HG03045 (cell line): ENCODE measurements around the gene LAMB4.
A peak's percentile ranks its signal among the peaks of the same experiment; 100 is the strongest.

Experiments
- ATAC-seq: cut with Tn5 transposase; IDR thresholded peaks from one replicate; pipeline ENCODE4 v1.9.1; 2021; ENCODE audit warnings: mild to moderate bottlenecking, moderate library complexity; ENCODE audit not compliant: unreplicated experiment

Gene LAMB4

DNA sequence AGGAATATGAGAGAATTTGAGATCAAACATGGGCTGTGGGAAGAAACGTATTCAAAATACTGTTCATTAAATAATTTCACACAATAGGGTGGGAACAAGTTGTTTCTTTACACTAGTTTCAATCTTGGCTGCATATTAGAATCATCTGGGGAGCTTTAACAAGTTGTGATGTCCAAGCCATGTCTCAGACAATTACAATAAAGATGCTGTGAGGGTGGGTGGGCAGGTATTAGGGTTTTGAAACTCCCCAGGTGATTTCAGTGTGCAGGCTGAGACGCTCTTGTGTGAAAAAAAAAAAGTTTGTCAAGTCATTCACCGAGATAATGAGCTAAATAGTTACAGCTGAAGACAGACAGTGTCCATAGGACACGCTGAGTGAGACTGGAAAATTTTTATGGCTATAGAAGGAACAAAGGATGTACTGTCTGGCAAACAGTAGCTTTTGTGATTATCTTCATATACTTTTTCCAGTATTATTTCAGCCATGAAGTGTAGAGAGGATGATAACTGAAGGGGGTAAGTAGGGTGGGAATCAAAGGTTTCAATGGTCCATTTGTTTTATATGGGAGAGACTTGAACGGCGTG lies 12.6 kb upstream of the LAMB4 start:
- no peak for ATAC-seq

DNA sequence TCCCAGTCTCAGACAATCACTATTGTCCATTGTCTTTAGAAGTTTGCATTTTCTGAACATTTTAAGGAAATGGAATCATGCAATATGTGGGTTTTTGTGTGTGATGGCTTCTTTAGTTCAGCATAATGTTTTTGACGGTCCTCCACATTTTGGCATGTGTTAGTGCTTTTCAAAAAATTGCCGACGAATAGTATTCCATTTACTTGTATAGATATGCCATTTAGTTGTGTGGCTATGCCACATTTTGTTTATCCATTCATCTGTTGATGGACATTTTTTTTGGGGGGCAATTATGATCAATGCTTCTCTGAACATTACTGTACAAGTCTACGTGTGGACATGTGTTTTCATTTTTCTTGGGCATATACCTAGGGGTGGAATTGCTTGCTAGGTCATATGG lies 12.0 kb upstream of the LAMB4 start:
- ATAC-seq, result no peak

DNA sequence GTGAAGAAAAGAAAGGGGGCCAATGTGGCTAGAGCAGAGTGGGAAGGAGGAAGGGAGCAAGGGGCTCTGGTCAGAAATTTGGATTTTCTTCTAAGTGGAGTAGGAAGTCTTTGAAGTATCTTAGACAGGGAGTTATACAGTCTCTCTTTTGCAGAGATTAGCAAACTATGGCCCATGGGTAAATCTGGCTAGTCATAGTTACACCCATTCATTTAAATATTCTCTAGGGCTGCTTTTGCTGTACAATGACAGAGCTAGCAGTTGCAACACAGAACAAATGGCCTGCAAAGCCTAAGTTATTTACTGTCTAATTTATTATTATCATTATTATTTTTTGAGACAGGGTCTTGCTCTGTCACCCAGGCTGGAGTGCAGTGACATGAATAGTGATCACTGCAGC lies 10.5 kb upstream of the LAMB4 start:
- no peak for ATAC-seq

DNA sequence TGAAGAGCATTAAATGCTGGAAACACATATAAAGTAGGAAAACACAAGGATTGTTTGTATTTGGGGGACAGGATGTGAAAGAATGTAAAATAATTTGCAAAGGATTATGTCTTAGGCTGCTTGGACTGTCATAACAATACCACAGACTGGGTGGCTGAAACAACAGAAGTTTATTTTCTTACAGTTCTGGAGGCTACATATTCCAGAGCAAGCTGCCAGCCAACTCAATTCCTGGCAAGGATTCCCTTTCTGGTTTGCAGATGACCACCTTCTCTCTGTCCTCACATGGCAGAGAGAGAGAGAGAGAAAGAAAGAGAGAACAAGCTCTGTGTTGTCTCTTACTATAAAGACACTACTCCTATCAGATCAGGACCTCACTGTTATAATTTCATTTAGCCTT lies 8.8 kb upstream of the LAMB4 start:
- ATAC-seq, result no peak

DNA sequence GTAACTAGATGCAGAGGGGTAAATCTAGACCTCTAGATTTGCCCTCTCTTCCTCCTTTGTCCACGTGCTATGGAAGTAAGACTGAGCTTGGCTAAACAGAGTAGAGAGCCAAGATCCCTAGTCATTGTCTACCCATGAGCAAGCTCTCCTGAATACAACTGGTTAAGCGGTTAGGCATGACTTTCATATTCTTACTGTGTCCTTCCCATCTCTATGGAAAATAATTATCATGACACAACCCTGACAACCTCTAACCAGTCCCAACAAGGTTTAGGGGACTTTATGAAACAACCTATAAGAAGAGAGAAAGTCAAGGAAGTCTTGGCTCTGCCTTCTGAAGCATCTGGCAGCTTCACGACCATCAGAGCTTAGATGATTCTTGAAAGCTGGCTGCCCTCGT lies 7.8 kb upstream of the LAMB4 start:
- no peak for ATAC-seq

DNA sequence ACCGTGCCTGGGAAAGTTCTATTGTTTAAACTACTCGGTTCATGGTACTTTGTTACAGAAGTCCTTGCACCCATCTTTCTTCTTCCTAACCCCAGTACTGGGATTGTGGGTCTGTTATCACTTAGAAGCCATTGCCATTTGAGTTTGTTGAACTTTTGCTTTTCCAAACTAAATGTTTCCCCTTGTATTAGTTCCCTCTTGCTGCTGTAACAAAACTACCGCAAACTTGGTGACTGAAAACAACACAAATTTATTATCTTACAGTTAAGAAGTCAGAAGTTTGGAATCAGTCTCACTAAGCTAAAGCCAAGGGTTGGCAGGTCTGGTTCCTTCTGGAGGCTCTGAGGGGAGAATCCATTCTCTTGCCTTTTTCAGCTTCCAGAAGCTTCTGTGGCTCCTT lies 6.9 kb upstream of the LAMB4 start:
- no peak for ATAC-seq

DNA sequence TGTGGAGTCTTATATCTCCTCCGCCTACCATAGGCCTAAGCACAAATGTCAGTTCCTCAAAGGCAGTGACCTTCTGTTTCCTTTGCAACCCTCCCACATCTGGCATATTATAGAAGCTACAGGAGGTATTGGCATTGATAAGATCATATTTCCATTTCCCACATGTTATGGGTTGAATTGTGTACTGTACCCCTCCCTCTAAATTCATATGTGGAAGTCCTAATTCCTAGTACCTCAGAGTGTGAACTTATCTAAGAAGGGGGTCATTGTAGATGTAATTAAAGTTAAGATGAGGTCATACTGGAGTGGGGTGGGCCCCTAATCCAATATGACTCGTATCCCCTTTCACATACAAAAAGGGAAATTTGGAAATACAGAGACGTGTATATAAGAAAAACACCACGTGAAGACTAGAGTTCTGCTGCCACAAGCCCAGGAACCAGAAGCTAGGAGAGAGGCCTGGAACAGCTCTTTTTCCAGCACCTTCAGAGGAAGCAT lies 6.1 kb upstream of the LAMB4 start:
- ATAC-seq, result peak; percentile 20

DNA sequence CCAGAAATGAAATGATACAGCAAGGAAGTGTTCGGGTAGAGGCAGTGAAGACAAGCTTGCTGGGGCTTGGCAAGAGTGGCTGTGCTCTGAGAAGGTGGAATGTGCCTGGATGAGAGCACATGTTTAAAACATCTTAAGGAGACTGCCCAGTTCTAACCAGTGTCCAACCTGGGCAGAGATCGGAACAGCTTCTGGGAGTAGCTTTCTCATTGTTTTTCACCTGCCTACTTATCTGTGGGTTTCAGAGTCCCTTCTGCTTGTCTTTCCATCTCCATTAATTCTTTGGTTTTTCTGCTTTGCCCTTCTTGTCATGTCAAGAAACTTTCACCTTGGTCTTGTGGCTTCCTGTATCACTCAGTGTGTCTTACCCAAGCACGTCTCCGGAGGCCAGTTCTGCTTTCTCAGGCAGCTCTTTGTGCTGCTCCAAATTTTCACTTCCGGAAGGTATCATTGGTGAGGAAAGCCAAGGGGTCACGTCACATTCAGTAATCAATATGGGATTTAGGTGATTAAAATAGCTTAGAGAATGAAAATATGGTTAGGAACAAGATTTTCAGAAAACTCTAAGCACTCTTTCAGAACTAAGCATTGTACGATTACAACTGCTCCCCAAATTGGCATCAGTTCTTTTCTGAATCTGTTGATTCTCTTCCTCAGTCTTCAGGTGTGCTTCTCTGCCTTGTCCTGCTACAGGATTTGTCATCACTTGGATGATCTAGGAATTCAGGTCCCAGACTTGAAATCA lies 5.5 kb upstream of the LAMB4 start:
- peak; percentile 95 for ATAC-seq

DNA sequence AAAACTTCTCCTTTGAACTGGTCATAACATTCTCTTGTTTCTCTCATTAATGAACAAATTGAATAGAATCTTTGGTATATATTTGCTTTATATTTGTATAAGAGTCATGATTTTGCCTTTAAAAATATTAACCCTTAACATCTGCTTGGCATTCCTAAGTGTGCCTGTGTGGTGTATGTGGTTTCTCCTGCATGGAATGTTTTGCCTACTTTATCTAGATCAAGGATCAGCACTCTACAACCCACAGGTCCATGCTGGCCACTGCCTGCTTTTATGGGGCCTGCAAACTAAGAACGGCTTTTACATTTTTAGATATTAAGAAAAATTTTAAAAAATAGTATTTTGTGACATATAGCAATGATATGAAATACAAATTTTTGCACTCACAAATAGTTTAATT lies 4.3 kb upstream of the LAMB4 start:
- no peak for ATAC-seq

DNA sequence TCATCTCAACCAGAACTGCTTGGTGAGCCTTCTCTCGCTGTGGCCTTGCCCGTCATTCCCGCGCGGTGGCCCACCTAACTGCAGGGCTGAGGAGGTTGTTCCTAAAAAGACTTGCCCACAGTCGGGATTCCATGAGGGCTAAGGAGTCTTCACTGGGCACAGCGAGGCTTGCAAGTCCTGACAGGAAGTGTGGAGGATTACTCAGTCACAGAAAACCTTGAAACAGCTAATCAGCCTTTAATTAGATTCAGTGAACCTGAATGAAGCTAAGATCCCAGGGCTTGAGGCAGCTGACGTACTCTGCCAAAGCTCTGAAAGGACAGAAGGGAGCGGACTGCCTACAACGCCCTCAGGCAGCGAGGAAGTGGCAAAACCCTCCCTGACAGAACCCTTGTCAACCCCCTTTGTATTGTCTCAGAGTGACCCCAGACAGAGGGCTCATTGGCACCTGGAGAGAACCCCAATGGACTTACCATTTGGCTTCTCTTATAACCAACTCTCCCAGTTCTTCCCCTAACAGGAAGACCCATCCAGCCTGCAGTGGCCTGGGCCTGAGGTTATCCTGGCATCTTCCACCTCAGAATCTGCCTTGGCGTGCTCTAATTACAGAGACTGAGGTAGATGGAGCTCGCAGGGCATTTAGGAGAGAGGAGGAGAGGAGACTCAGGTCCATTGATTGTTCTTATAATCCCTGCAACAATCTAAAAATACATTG lies 2.5 kb upstream of the LAMB4 start:
- no peak for ATAC-seq

DNA sequence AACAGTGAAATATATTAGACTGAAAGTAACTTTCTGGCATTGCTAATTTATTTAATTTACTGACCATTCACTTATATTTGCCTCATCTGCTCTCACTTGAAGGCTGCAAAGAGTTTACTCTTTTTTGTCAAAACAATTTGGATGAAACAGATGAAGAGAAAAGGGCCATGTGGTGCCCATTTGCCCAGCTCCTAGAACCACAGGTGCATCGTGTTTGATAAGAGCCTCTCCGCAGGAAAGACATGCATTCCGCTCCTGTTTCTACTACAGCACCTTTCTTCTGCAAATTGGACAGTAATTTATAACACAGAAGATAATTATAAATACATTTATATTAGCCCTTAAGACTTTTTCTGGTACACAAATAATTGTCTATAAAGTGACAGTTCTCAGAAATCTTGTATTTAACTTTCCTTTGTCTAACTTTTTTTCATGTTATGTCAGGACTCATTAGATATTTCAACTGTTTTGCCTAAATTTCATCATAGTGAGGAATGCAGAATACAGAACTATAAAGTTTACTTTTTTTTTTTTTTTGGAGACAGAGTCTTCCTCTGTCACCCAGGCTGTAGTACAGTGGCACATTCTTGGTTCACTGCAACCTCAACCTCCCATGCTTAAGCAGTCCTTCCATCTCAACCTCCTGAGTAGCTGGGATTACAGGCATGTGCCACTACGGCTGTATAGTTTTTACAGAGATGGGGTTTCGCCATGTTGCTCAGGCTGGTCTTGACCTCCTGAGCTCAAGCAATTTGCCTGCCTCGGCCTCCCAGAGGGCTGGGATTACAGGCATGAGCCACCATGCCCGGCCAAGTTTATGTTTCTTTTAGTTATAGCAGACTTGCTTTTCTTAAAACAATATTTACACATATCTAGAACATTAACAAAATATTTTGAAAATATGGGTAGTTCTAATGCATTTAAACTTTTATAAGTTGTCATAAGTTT lies 869 bp downstream of the LAMB4 start:
- no peak for ATAC-seq

DNA sequence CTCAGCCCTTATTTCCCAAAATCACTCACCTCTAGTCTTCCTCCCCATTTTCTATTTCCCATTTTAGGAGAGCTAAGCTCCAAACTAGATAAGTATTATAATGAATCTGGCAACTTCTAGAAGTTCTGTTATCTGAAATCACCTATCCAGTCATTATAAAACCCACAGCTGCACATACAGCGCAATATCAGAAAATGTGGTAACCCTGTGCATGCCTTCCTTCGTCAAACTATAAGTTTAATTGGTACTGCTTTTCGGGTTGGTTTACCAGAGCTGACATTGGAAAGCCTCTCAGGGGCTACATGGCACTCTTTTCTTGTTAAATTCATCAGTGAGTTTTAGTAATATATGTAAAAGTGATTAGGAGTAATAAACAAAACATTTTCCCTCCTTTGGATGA lies 1.6 kb downstream of the LAMB4 start:
- no peak for ATAC-seq

DNA sequence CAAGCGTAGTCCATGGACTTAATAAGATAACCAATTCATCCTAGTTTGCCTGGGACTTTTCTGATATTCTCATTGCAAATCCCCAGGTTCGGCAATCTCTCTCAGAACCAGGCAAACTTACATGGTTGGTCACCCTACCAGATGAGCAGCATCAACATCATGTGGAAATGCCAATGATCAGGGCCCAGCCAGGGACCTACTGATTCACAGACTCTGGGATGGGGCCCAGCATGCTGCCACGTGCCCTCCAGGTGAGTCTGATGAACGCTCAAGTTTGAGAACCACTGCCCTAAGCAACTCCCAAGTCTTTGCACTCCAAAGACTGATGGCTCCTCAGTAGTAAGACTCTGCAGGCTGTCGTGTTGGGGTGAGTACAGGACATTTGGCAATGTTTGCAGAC lies 2.7 kb downstream of the LAMB4 start:
- no peak for ATAC-seq

DNA sequence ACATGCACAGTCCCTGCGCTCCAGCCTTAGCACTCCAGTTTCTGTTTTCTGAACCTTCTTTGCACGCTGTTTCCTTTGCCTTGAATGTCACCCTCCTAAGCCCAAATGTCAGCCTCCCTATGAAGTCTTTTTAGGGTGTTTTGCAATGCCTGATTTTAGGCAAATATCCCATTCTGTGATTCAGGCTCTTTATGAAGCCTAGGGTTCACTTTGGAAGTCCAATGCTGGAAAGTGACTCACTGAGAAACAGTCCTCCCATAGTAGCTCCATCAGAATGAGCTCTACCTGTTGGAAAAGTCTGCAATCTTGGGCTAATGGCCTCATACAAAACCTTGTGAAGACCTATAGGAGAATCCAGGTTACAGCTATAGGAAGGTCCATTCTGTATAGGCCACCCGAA lies 5.3 kb downstream of the LAMB4 start:
- ATAC-seq, result no peak

DNA sequence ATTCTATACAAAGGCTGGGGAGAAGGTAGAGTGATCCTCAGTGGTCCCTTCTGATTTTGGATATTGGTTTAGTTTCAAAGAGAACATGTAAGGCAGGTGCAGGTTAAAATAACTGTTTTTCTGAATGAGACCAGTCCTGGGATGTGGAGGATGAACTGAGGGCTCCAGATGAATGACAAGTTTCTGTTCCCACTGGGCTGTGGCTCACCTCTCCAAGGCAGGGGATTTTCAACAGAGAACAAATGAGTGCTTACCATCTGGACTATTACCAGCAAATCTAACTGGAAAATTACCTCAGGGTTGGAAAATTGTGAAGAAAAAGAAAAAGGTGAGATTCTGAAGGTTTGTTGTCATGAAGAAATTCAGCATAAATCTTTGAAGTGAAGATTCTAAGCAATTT lies 8.0 kb downstream of the LAMB4 start:
- ATAC-seq, result no peak

DNA sequence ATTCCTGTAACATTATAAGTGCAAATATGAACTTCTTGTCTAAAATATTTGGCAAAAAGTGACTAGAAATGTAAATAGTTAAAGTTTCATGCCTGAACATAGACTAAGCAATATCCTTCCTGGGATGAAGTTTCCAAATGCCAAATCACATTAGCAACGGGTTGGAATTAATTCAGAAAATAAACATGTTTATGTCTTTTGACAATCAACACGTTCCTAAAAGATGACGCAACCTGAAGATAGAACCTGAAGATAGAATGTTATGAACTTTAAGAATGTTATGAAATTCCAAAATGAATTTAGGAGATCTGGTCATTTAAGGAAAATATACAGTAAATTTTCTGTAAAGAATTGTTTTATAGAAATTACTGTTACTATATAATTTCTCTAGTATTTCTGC lies 9.2 kb downstream of the LAMB4 start:
- ATAC-seq, result no peak

DNA sequence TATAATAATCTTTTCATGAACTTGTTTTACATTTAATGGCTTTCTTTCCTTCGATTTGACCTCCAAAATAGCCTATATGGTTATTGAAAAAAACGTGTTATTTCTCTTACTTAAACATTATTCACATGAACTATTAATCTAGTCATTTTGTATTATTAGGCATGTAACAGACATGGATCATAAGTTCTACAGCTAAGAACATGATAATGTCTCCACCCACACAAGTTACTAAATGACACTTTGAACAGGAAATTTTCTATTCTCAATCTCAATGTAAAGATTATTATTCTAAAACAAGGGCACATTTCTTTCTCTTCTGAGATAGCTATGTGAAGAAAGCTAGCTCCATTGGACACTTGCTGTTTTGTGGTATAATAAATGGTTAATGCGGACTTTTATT lies 10.0 kb downstream of the LAMB4 start:
- no peak for ATAC-seq

DNA sequence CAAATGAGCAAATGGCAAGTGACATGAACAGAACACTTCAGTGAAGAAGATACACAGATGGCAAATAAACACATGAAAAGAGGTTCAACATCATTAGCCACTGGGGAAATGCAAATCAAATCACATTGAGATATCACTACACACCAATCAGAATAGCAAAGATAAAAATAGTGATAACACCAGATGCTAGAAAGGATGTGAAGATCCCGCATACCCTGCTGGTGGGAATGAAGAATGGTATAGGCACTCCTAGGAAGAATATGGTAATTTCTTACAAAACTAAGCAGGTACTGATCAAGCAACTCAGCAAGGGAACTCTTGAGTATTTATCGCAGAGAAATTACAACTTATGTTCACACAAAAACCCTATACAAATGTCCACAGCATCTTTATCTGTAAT lies 11.2 kb downstream of the LAMB4 start:
- ATAC-seq, result no peak

DNA sequence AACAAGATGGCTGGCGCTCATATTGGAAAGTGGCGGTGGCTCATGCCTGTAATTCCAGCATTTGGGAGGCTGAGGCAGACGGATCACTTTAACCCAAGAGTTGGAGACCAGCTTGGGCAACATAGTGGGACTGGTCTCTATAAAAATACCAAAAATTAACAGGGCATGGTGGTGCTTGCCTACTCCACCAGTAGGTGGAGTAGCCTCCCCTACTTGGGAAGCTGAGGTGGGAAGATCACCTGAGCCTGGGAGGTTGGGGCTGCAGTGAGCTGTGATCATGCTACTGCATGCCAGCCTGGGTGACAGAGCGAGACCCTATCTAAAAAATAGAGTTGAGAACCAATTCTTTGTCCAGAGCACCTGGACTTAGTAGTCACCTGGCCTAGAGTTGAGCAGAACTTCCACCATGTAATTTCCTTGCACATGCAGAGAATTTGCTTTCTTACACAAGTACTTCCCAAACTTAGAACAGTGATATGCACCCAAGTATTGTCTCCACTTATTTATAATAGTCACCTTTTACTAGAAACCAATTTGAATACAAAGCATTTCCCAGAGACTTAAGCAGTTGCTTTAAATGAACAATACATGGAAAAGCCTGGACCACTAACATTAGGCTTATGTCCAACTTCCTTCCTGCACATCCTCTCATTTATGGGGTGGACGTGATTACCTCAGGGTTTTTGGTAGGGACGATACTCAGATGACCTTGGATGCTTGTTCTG lies 15.9 kb downstream of the LAMB4 start:
- ATAC-seq, result no peak

DNA sequence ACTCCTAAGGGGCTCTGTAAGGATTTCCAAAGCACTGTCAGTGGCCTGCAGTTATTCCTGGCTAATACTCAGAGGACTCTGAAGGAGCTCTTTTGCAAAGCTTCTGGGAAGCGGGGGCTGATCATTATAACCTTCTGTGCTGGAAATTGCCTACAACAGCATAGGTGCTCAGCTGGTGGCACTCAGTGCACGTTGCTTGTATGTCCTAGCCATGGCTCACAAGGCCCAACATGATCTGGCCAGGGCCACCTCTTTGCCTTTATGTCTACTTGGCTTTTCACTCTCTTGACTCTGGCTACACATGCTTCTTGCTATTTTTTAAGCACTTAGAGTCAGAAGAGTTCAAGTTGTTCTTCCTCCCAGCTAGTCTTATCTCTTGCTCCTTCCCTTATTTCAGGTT lies 17.5 kb downstream of the LAMB4 start:
- no peak for ATAC-seq
